GM18858 (cell line): Measurements from ENCODE around the gene MRPL38.

Source experiments
- ATAC-seq: cut with Tn5 transposase; IDR thresholded peaks from one replicate; pipeline ENCODE4 v1.9.1; 2021; ENCODE audit not compliant: unreplicated experiment

Gene MRPL38

DNA sequence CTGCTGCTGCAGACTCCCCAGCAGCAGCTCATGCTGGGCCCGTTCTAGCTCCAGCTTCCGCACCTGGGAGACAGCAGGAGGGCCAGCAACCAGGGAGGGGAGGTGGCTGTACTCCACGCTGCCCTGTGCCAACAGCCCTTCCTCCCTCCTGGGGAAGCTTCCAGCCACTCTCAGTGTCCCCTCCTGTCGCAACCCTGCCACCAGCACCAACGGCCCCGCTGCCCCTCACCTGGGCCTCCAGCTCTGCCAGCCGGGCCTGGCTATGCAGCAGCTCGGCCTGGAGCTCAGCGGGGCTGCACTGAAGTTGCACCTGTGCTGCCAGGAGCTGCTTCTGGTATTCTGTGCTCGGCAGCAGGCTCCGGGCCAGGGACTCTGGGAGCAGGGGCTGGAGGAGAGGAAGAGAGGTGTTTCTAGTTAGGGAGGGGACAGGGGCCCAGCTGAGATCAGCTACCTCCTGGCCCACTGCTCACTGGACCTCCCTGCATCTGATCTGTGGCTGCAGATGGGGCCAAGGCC lies 15.4 kb upstream of the MRPL38 start:
- ATAC-seq = no peak

DNA sequence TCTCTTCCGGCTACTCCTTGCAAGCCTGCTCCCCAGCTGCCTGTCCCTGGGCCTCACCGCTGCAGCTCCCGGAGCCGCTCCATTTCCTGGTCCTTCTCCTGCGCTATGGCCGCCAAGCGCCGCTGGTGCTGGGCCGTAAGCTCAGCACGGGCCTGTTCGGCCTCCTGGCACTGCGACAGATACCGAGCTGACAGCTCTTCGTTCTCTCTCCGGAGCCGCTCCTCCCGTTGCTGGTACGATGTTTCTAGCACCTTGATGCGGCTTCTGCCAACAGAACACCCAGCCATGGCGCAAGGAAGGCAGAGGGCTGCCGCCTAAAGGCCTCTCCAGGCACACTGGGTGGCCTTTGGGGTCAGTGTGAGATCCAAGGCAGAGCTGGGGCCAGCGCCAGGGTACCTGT lies 14.9 kb upstream of the MRPL38 start:
- no peak for ATAC-seq

DNA sequence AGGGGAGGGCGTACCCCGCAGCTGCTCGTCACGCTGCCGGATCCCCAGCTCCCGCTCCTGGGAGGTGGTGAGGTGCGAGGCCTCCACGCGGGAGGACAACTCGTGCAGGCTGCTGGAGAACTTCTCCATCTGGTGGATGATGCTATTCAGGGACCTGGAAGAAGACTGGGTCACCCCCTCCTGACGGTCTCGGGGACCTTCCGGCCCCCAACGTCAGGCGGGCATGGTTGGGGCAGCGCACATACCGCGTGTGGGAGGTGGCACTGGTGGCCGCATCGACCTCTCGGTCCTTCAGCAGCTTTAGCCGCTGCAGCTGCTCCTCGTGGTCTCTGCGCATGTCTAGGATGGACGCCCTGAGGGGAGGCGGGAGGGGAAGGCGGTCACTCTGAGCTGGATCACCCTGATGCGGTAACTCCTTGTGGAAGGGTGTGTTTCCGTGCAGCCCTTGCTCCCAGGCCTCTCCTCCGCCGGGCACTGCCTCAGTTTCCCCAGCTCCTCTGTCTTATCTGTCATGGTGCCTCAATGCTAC lies 13.3 kb upstream of the MRPL38 start:
- ATAC-seq = no peak

- no peak for ATAC-seq
Measured at GRCh38 chr17:75917141-75917916, 12.6 kb upstream of the MRPL38 start.

DNA sequence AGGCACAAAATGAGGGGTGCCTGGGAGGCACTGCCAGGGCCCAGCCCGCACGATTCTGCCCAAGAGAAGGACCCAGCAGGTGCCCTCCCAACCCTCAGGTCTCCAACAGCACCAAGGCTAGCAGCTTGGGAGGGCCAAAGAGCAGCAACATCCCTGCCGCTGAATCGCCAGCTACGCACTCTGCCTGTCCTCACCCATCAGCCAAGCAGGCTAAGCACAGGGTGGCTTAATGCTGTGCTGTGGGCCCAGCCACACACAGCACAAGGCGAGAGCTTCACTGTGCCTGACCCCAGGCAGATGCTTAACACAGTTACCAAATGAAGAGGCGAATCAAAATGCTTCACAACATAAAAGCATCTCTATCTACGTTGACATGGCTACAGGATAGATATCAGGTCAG lies 10.6 kb upstream of the MRPL38 start:
- ATAC-seq = no peak

GRCh38 chr17:75914643-75915267 lies 10.1 kb upstream of the MRPL38 start:
- ATAC-seq = no peak

DNA sequence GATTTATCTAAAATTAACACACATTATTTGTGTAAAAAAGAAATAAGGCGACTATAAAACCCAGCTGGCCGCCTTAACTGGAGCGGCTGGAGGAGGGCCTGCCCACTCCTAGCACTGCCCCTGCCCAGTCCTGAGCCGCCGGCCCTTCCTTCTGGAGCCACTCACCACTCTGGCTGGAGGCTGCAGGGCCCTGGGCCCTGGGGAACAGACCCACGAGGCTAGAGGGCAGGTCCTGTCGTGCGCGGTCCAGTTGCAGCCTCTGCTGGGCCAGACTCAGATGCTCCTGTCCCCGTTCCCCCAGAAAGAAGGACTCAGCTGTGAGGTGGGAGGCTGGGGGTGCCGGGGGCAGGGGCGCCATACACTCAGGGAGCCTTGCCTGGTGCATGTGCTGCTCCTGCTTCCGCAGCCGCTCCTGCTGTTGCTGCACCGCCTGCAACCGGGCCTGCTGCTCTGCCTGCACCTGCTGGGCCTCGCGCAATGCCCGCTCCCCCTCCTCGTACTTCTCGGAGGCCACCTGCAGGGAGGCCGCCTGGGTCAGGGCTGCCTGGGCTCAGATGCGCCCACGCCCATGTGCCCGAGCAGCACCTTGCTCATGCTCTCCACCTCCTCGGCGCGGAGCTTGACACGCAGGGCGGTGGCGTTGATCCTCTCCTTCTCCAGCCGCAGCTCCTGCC lies 9.0 kb upstream of the MRPL38 start:
- no peak for ATAC-seq

DNA sequence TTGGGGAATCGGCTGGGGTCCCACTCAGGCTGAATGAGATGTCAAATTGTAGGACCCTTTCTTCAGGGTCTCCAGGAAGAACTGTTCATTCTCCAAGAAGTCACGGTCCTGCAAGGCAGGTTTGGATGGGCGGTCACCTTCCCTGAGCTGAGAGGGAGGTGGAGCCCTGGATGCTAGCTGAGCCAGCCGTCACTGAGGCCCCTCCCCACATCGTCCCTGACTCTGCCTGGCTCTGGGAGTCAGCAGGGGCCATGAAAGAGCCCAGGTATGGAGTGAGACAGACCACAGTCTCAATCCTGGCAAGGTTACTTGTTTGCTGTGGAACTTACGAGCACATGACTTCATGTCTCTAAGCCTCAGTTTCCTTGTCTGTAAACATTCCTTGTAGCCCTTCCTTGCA lies 6.0 kb upstream of the MRPL38 start:
- ATAC-seq = no peak

DNA sequence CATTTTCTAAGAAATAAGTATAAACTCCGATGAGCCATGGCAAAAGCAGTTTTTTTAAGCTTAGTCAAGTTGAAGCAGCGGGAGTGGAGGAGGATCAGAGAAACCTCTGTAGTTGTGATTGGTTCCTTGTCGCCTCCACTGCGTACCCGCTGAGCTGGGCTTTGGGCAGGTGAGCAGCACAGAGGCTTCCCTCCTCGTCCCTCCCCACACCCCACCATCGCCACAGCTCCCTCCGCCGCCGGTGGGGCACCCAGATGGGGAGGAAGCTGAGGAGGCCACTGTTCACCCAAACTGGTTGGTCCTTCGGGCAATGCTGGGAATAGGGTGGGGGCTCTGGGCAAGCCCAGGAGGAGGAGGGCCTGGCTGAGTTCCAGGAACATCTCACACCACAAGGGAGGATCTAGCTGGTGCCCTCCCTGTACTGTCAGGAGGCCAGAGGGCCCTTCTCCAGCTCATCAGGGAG lies 5.2 kb upstream of the MRPL38 start:
- no peak for ATAC-seq

DNA sequence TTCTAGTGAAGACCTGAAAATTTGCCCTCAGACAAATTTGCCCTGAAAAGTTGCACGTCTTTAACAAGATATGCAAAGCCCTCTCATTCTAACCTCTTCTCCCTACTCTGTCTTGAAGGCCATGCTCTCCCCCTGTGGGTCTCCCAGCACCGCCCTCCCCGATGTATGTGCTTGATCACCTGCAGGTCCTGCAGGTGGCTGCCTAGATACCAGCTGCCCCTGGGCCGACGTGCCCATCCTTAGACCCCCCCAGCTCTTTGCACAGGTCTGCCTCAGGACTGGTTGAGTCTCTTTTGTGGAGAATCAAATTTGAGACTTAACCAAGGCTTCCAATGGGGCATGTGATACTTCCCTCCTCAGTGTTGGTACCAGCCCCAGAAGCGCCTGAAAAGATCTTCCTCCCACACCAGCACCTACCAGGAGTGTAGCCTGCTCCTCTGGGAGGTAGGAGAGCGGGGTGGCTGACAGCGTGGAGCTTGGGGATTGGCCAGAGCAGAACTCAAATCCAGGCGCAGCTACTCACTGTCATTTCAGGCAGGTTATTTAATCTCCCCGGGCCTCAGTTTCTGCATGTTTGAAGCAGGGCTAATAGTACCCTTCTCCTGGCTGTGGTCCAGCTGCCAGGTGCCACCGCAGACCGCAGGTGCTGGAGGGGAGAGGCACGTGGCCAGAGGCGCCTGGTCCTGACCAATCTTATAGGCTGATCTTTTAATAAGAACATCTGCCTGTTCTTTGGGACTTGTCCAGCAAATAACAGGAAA lies 4.5 kb upstream of the MRPL38 start:
- no peak for ATAC-seq

GRCh38 chr17:75908201-75908600 lies 3.5 kb upstream of the MRPL38 start:
- no peak for ATAC-seq

GRCh38 chr17:75906143-75906884 lies 1.6 kb upstream of the MRPL38 start:
- no peak for ATAC-seq

- no peak for ATAC-seq
Measured at GRCh38 chr17:75902406-75902805, 2.3 kb downstream of the MRPL38 start.

GRCh38 chr17:75901727-75902126 lies 3.0 kb downstream of the MRPL38 start:
- ATAC-seq = no peak

DNA sequence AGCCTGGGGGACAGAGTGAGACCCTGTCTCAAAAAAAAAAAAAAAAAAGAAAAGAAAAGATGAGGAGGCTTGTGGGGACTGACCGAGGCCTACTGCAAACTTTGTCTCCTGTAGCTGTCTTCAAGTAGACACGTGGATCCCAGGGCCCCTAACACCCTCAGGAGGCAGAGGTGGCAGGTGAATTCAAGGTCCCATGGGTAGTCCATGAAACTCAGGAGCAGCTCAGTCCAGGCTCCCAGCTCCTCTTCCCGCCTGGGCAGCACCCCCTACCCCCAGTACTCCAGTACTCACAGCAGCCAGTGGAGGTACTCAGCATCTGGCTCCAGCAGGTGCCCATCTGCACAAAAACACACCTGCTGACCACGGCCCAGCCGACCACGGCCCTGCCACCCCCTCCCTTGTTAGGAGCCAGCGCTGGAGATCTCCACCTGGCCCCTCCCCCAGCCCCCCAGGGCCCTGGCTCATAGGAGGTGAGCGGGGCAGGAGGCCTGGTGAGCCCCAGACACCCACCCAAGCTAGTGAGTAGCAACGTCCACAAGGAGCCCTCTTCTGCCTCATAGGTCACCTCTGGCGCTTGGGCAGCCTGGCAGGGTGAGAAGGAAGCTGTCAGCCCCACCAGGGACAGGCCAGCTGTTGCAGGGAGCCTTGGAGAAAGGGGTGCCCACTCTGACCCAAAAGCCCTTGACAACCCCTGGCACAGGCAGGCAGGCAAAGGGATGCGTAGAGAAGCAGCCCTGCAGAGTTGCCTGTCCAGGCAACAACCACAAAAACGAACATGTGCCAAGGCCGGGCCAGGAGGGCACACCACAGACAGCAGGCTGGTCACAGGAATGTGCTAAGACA lies 3.8 kb downstream of the MRPL38 start:
- no peak for ATAC-seq

DNA sequence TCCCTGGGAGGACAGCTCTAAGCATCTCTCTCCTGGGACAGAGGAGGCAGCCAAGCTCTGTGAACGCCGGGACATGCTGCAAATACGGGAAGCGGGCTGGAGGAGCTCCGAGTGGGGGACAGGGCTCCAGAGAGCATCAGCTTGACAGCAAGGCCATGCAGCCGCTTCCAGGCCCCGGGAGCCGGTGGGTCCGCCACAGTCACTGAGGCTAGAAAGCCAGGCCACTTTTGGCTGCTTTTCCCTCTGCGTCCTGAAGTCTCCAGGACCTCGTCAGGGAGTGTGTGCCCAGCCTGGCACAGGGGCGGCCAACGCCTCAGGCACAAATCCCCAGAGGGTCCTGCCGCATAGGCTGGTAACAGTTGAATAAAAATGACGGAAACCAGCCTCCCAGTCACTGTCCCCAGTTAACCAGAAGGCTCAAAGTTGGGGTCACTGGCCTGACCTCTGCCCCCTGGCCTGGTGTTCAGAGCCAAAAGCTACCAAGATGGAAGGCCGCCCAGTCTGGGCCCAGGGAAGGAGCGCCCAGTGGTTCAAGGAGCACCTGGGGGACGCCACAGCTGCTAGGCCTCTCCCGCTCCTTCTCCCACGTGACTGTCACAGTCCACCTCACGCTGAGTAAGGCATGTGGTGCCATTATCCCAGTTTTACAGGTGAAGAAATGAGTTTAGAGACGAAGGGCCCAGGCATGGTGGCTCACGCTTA lies 4.8 kb downstream of the MRPL38 start:
- ATAC-seq = no peak

DNA sequence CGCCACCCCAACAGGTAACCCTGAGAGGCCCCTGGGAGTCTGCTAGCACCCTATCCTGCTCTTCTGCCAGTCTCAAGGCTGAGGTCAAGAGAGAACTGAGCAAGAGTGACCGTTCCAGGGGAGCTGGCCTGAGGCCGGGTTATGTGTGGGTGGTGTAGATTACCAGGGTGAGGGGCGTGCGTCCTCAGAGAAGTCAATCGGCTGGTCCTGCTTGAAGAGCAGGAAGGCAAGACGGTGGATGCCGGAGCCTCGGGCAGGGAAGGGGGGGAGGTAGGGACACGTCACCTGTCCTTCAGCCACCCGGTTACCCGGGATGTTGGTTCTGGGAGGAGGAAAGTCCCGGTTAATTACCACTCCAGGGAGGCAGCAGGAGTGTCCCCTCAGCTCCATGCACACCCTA lies 5.3 kb downstream of the MRPL38 start:
- no peak for ATAC-seq

GRCh38 chr17:75898791-75899190 lies 5.9 kb downstream of the MRPL38 start:
- no peak for ATAC-seq

GRCh38 chr17:75898065-75898464 lies 6.6 kb downstream of the MRPL38 start:
- ATAC-seq = no peak
